Activated CD4-positive, alpha-beta T cell treated with anti-CD3 and anti-CD28 coated beads for 4 hours (primary cell): Measurements from ENCODE around the gene SRP19.
A peak's percentile ranks its signal among the peaks of the same experiment; 100 is the strongest.
"Not testable (repeated sequence)": the region's sequence is repeated elsewhere in the genome, so short reads cannot be mapped to it uniquely, and the experiment has no call there.

Experiments used
- DNase-seq, 2 donors: peaks; one replicate each; pipeline ENCODE4 v3.0.0-alpha.2; 2020

Gene SRP19

DNA sequence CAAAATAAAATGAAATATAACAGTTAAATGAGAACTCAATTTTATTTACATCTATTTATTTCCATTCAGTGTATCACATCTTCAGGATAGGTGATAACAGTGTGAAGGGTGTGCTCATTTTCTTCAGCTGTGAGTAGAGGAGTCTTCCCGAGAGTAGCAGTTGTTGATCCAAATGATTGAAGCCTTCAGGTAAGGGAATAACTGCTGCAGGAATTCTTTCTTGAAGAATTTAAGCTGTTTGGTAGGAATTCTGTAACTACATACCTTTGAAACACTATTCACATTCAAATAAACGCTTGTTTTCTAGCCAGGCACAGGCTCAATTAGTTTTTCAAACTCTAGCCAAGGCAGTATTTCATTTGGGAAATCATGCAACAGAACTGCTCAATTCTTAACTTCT is 15.3 kb downstream of the SRP19 start:
- DNase-seq = no peak

GRCh38 chr5:112878101-112878500 is 17.0 kb downstream of the SRP19 start:
- no peak for DNase-seq

GRCh38 chr5:112878760-112879159 is 17.7 kb downstream of the SRP19 start:
- DNase-seq = peak; percentile 59

DNA sequence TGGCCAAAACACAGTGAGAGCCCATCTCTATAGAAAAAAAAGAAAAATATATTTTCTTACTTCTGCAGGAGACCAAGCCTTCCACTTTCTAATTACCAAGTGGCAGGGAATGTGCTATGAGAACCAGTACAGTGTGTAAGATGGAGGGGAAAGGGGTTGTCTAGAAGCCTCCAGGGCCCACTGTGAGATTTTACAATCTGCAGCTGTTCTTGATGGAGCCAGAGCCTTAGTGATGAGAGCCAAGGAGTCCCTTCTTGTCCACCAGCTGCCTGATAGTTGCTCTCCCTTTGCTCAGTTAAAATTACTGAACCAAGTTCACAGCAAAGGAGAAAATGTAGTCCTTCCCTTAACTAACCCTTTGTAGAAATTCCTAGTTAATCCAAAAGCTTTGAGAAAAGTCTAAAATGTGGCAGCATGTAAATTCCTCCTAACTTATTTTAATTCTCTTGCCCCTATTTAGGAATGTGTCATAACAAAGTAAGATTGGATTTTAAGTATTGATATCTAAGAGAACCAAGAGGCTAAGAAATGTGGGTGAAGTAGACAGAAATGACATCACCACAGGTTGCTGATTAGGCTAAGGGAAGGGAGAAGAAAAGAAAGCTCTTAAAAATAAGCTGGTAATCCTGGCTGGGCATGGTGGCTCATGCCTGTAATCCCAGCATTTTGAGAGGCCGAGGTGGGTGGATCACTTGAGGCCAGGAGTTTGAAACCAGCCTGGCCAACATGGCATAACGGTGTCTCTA is 19.3 kb downstream of the SRP19 start:
- DNase-seq = no peak

DNA sequence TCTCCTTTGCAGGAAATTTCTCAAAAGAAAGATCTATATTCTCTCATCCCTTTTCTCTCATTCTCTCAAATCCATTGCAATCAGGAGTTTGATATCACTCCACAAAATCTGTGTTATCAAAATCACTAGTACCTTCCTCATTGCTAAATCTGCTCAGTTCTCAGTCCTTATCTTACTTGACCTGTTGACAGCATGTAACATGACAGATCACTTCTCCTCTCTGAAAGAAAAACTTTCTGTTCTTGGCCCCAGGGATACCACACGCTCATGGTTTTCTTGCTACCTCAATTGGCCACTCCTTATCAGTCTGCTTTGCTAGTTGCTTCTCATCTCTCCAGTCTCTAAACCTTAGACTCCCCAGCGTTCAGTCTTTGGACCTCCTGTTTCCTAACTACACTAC is 22.1 kb downstream of the SRP19 start:
- no peak for DNase-seq

GRCh38 chr5:112885001-112885400 is 23.9 kb downstream of the SRP19 start:
- DNase-seq = no peak

- peak in 1 of 2 donors; percentile 11 for DNase-seq
These were observed 25.9 kb downstream of the SRP19 start for GRCh38 chr5:112886975-112887374.

DNA sequence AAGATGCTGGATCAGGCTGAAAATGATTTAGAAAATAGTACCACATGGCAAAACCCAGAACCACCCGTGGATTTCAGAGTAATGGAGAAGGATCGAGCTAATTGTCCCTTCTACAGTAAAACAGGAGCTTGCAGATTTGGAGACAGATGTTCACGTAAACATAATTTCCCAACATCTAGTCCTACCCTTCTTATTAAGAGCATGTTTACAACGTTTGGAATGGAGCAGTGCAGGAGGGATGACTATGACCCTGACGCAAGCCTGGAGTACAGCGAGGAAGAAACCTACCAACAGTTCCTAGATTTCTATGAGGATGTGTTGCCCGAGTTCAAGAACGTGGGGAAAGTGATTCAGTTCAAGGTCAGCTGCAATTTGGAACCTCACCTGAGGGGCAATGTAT is 31.0 kb downstream of the SRP19 start:
- DNase-seq = not testable (repeated sequence)

GRCh38 chr5:112892776-112893175 is 31.7 kb downstream of the SRP19 start:
- no peak for DNase-seq

GRCh38 chr5:112895682-112896081 is 34.6 kb downstream of the SRP19 start:
- no peak for DNase-seq

GRCh38 chr5:112902561-112902960 is 41.5 kb downstream of the SRP19 start:
- no peak for DNase-seq

- not testable (repeated sequence) for DNase-seq
These were observed 43.9 kb downstream of the SRP19 start for GRCh38 chr5:112904996-112905395.

GRCh38 chr5:112906637-112907036 is 45.5 kb downstream of the SRP19 start:
- no peak for DNase-seq

- no peak for DNase-seq
These were observed 46.1 kb downstream of the SRP19 start for GRCh38 chr5:112907166-112907631.

DNA sequence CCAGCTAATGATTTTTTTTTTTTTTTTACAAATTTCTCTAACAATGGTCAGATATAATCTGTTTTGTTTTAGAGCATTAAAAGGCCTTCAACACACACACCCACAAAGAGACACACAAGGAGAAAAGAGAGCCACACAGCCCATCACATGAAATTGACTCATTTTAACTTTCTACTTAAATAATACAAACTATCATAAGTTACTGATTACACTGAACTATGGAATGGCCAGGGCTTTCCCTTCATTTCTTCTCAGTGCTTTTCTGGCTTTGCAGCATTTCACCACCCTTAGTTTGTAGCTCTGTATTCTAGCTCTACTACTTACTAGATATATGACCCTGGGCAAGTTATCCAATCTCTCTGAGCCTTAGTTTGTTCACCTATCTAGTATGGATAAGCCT is 47.8 kb downstream of the SRP19 start:
- no peak for DNase-seq

- DNase-seq = no peak
These were observed 49.4 kb downstream of the SRP19 start for GRCh38 chr5:112910529-112910928.

GRCh38 chr5:112914584-112914983 is 53.5 kb downstream of the SRP19 start:
- DNase-seq = no peak

DNA sequence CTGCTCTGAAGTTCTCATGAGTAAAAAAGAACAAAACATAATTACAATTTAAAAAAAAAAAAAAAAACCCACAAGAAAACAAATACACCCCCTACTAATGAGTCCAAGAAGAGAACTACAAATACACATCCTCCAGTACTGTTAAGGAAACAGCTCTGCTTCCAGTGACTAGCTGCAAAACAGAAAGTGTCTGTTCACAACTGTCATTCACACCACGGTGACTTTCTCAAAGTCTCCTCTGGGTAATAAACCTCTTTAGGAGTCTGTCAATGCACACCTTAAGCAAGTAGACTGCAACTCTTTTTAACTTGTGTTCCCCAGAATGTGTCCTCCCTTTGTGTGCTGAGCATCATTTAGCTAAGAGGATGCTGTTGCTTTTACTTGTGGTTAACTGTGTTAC is 54.7 kb downstream of the SRP19 start:
- no peak for DNase-seq

GRCh38 chr5:112917453-112917995 is 56.4 kb downstream of the SRP19 start:
- DNase-seq = no peak

GRCh38 chr5:112918136-112918535 is 57.0 kb downstream of the SRP19 start:
- DNase-seq = no peak

GRCh38 chr5:112918679-112919078 is 57.6 kb downstream of the SRP19 start:
- DNase-seq = no peak
